SIG-M5 treated with dmso at 0.1 percent for 504 hours (cell line): Measurements from ENCODE around the gene CEP85.
"Not testable (repeated sequence)": the region's sequence is repeated elsewhere in the genome, so short reads cannot be mapped to it uniquely, and the experiment has no call there.

Experiments
- DNase-seq: peaks from one replicate; lab custom pipeline; 2025; ENCODE audit not compliant: unreplicated experiment; lab: John Stamatoyannopoulos, UW

The CEP85 gene

GRCh38 chr1:26220199-26220912 is 13.6 kb upstream of the CEP85 start:
- DNase-seq, result no peak

- DNase-seq, result no peak
These were observed 12.9 kb upstream of the CEP85 start for GRCh38 chr1:26221094-26221493.

GRCh38 chr1:26224606-26225005 is 9.4 kb upstream of the CEP85 start:
- DNase-seq, result no peak

- no peak for DNase-seq
These were observed 8.8 kb upstream of the CEP85 start for GRCh38 chr1:26225033-26225831.

- DNase-seq, result not testable (repeated sequence)
These were observed 3.3 kb upstream of the CEP85 start for GRCh38 chr1:26230682-26231081.

GRCh38 chr1:26234644-26235370 is 807 bp downstream of the CEP85 start:
- peak; percentile 17 for DNase-seq

- DNase-seq, result peak; percentile 52
These were observed 3.4 kb downstream of the CEP85 start for GRCh38 chr1:26237230-26237966.

GRCh38 chr1:26239936-26240335 is 5.9 kb downstream of the CEP85 start:
- DNase-seq, result no peak

GRCh38 chr1:26252718-26253117 is 18.7 kb downstream of the CEP85 start:
- no peak for DNase-seq

GRCh38 chr1:26254404-26254803 is 20.4 kb downstream of the CEP85 start:
- DNase-seq, result no peak

GRCh38 chr1:26257222-26257621 is 23.2 kb downstream of the CEP85 start:
- DNase-seq, result no peak

- DNase-seq, result no peak
These were observed 25.0 kb downstream of the CEP85 start for GRCh38 chr1:26259005-26259404.

- peak; percentile 78 for DNase-seq
These were observed 25.6 kb downstream of the CEP85 start for GRCh38 chr1:26259578-26259977.

- DNase-seq, result no peak
These were observed 29.2 kb downstream of the CEP85 start for GRCh38 chr1:26263212-26263611.

GRCh38 chr1:26265405-26265804 is 31.4 kb downstream of the CEP85 start:
- no peak for DNase-seq

GRCh38 chr1:26268290-26269197 is 34.5 kb downstream of the CEP85 start:
- DNase-seq, result no peak

GRCh38 chr1:26269198-26269550 is 35.2 kb downstream of the CEP85 start:
- DNase-seq, result no peak

- peak; percentile 91 for DNase-seq
These were observed 40.9 kb downstream of the CEP85 start for GRCh38 chr1:26274801-26275425.

GRCh38 chr1:26275580-26276431 is 41.8 kb downstream of the CEP85 start:
- peak; percentile 83 for DNase-seq
